Uterus (tissue), 4 donors: ENCODE measurements around the gene HOMEZ. TPM values are rescaled to one million over a fixed set of nuclear protein-coding genes. Genes with fewer than 3 reads are reported as not detected.

Experiments used
- DNase-seq, 2 donors: peaks; one replicate each; pipeline ENCODE4 v3.0.0-alpha.2; 2019 to 2020
- H3K27ac ChIP-seq, 2 donors: fragments of 200-600 bp; sonication (generic); 1 replicate in 1 of 2; 2 replicates in 1 of 2; pipeline ENCODE4 v1.5.1; 2016 to 2018
- H3K27me3 ChIP-seq, 2 donors: fragments of 200-600 bp; sonication (generic); one replicate each; pipeline ENCODE4 v1.5.1; 2018 to 2019; ENCODE audit warnings: control low read depth in 1 of 2
- H3K36me3 ChIP-seq, 2 donors: fragments of 200-600 bp; sonication (generic); one replicate each; pipeline ENCODE4 v1.5.1; 2019; ENCODE audit warnings: control low read depth in 1 of 2
- H3K4me1 ChIP-seq, 2 donors: fragments of 200-600 bp; sonication (generic); one replicate each; pipeline ENCODE4 v1.5.1; 2018 to 2019; ENCODE audit warnings: control low read depth in 1 of 2
- H3K4me3 ChIP-seq, 2 donors: fragments of 200-600 bp; sonication (generic); 1 replicate in 1 of 2; 2 replicates in 1 of 2; pipeline ENCODE4 v1.5.1; 2018 to 2019; ENCODE audit warnings: mild to moderate bottlenecking in 1 of 2
- H3K9me3 ChIP-seq, 2 donors: fragments of 200-600 bp; sonication (generic); one replicate each; pipeline ENCODE4 v1.5.1; 2019; ENCODE audit warnings: control low read depth in 1 of 2
- CTCF ChIP-seq, 4 experiments: fragments of 200-600 bp in 2 of 4; fragments of 450-650 bp in 2 of 4; sonication (generic) in 2 of 4; IDR thresholded peaks; one replicate each; pipeline ENCODE4 v1.5.1; 2016 to 2019; ENCODE audit warnings: antibody characterized with exemption in 4 of 4, mild to moderate bottlenecking in 2 of 4, moderate library complexity in 1 of 4
- POLR2A ChIP-seq, 2 donors: fragments of 450-650 bp; IDR thresholded peaks; one replicate each; pipeline ENCODE4 v1.6.1; 2016; ENCODE audit warnings: antibody characterized with exemption in 2 of 2, mild to moderate bottlenecking in 1 of 2, moderate library complexity in 1 of 2
- intact Hi-C: fragments of 100-400 bp; cut with DNase I; formaldehyde crosslinking; loops from one replicate; pipeline ENCODE4 v1.15.1; 2023; ENCODE audit warnings: low total_unique reads
- total RNA-seq, 4 donors: library from RNA; depleted of rRNA in 3 of 4; stranded (reverse); fragments of >200 nt in 3 of 4; gene quantifications; one replicate each; pipeline versions ENCODE4 v1.1.0 to v1.2.4, GENCODE V29; 2014 to 2023
- donor health status: DM: yes; HTN: yes; CAD: no.

HOMEZ gene
- total RNA-seq, 4 donors from 2014 or later = 5.1 to 26.2 (median 11.4) TPM

GRCh38 chr14:23321572-23322547 lies 35.9 kb upstream of the HOMEZ start:
- no peaks in the 10 kb centered on the region for H3K36me3 ChIP-seq
- H3K9me3 ChIP-seq = no peaks in the 10 kb centered on the region
- peaks cover 6 to 9% of the 10 kb centered on the region in 2 donors for H3K4me1 ChIP-seq
- H3K27me3 ChIP-seq = no peaks in the 10 kb centered on the region
- DNase-seq = peak in 1 of 2 donors; percentile 44
- TF ChIP-seq CTCF (IDR thresholded peaks at IDR 0.05) = no peak
- TF ChIP-seq POLR2A (IDR thresholded peaks at IDR 0.05) = no peak
- intact Hi-C loops = no loop called here
- peak overlapping the region; percentile 88 to 97 for H3K4me3 ChIP-seq
- H3K27ac ChIP-seq = peak overlapping the region; percentile 97 to 98

GRCh38 chr14:23320584-23321571 lies 34.9 kb upstream of the HOMEZ start, which contains the start of gene PABPN1:
TSS of gene PABPN1 (plus strand) at chr14:23321457. CDS start at chr14:23321470, 13 bp downstream.
- intact Hi-C loops = no loop called here
- Histone ChIP-seq H3K36me3 (no peaks in the 10 kb centered on the region), H3K4me1 (peaks cover 6 to 9% of the 10 kb centered on the region in 2 donors), H3K27ac (peak within 1 kb of the TSS; percentile 97 to 98), H3K27me3 (no peaks in the 10 kb centered on the region), H3K4me3 (peak within 1 kb of the TSS; percentile 88 to 97), H3K9me3 (no peaks in the 10 kb centered on the region)
- TF ChIP-seq CTCF (IDR thresholded peaks at IDR 0.05) = no peak
- TF ChIP-seq POLR2A (IDR thresholded peaks at IDR 0.05) = peak; percentile 81 to 84
- DNase-seq = peak; percentile 99 to 100

GRCh38 chr14:23319746-23320583 lies 34.0 kb upstream of the HOMEZ start:
- H3K9me3 ChIP-seq = no peaks in the 10 kb centered on the region
- peak in 1 of 2 donors; percentile 49 for DNase-seq
- intact Hi-C loops = no loop called here
- H3K27me3 ChIP-seq = no peaks in the 10 kb centered on the region
- H3K4me3 ChIP-seq = peak overlapping the region; percentile 43 to 88
- H3K4me1 ChIP-seq = peaks cover 6 to 9% of the 10 kb centered on the region in 2 donors
- TF ChIP-seq CTCF (IDR thresholded peaks at IDR 0.05) (no peak), POLR2A (IDR thresholded peaks at IDR 0.05) (no peak)
- H3K36me3 ChIP-seq = no peaks in the 10 kb centered on the region
- H3K27ac ChIP-seq = peak overlapping the region; percentile 93 to 96

GRCh38 chr14:23316300-23316699 lies 30.4 kb upstream of the HOMEZ start:
- Histone ChIP-seq H3K9me3 (no peaks in the 10 kb centered on the region), H3K4me1 (no peaks in the 10 kb centered on the region), H3K27ac (no peak overlapping the region), H3K27me3 (no peaks in the 10 kb centered on the region), H3K36me3 (no peaks in the 10 kb centered on the region), H3K4me3 (no peak overlapping the region)
- intact Hi-C loops = no loop called here
- no peak for TF ChIP-seq POLR2A (IDR thresholded peaks at IDR 0.05)
- TF ChIP-seq CTCF (IDR thresholded peaks at IDR 0.05) = no peak
- no peak for DNase-seq
